Stomach (tissue), 9 donors: ENCODE data around the gene MRC2. TPM values are rescaled to one million over a fixed set of nuclear protein-coding genes. Genes with fewer than 3 reads are reported as not detected.

Source experiments
- DNase-seq, 2 donors: peaks; one replicate each; pipeline versions ENCODE4 v3.0.0 to v3.0.0-alpha.2; 2013 to 2019
- H3K27ac ChIP-seq, 5 donors: fragments of 200-600 bp in 4 of 5; sonication (generic) in 4 of 5; one replicate each; pipeline ENCODE4 v1.5.1; 2013 to 2019; ENCODE audit warnings: mild to moderate bottlenecking in 1 of 5, moderate library complexity in 1 of 5
- H3K27me3 ChIP-seq, 3 donors: fragments of 200-600 bp; sonication (generic); one replicate each; pipeline ENCODE4 v1.5.1; 2017 to 2019; ENCODE audit warnings: mixed run types in 1 of 3
- H3K36me3 ChIP-seq, 4 donors: fragments of 200-600 bp; sonication (generic); 1 replicate in 3 of 4; 2 replicates in 1 of 4; pipeline ENCODE4 v1.5.1; 2016 to 2019
- H3K4me1 ChIP-seq, 4 donors: fragments of 200-600 bp; sonication (generic); one replicate each; pipeline ENCODE4 v1.5.1; 2016 to 2019
- H3K4me3 ChIP-seq, 4 donors: fragments of 200-600 bp; sonication (generic) in 3 of 4; one replicate each; pipeline ENCODE4 v1.5.1; 2016 to 2019; ENCODE audit warnings: mild to moderate bottlenecking in 1 of 4
- H3K9me3 ChIP-seq, 4 donors: fragments of 200-600 bp; sonication (generic); one replicate each; pipeline ENCODE4 v1.5.1; 2016 to 2019
- EP300 ChIP-seq: sonication (generic); formaldehyde crosslinking; IDR thresholded peaks from one replicate; pipeline ENCODE4 v1.6.1; 2017; ENCODE audit warnings: antibody characterized with exemption
- POLR2A ChIP-seq, 4 donors: fragments of 450-650 bp; IDR thresholded peaks; one replicate each; pipeline ENCODE4 v1.6.1; 2016; ENCODE audit warnings: antibody characterized with exemption in 4 of 4, control low read depth in 2 of 4, mild to moderate bottlenecking in 1 of 4, moderate library complexity in 1 of 4
- POLR2AphosphoS5 ChIP-seq, 3 donors: sonication (generic); formaldehyde crosslinking; IDR thresholded peaks; one replicate each; pipeline ENCODE4 v1.6.1; 2016; ENCODE audit warnings: antibody characterized with exemption in 3 of 3
- WGBS, 5 donors: extraction: QIAGEN DNeasy Blood & Tissue Kit in 3 of 5; methylation state at CpG; one replicate each; pipeline versions ENCODE4 v1.1.5 to v1.1.7; 2013 to 2018; 5-methylcytosine and 5-hydroxymethylcytosine counted together
- intact Hi-C: fragments of 100-400 bp; cut with DNase I; formaldehyde crosslinking; loops from one replicate; pipeline ENCODE4 v1.15.1; 2023; ENCODE audit warnings: low total_unique reads
- polyA plus RNA-seq, 3 donors: library from polyadenylated mRNA; stranded (reverse); fragments of 200-250 nt; gene quantifications; one replicate each; pipeline ENCODE4 v1.2.3, GENCODE V29; 2013
- total RNA-seq, 5 donors: library from RNA; depleted of rRNA; stranded (reverse); fragments of >200 nt; gene quantifications; one replicate each; pipeline versions ENCODE4 v1.1.0 to v1.2.3, GENCODE V29; 2014 to 2016
- TF ChIP-seq, protein P1 (sequence below), 7 experiments: fragments of 450-650 bp in 4 of 7; fragments of 200-600 bp in 3 of 7; sonication (generic) in 3 of 7; IDR thresholded peaks; one replicate each; pipeline ENCODE4 v1.5.1; 2016 to 2019; ENCODE audit warnings: antibody characterized with exemption in 7 of 7, control low read depth in 2 of 7, mild to moderate bottlenecking in 1 of 7
- donor health status: healthy with polysubstance abuse.
- donor health status: Bipolar disorder and iron deficiency.
- donor health status: healthy.

MRC2 gene
- total and polyA plus RNA-seq, 8 donors, result 4.7 to 107 (median 13.8) TPM

DNA sequence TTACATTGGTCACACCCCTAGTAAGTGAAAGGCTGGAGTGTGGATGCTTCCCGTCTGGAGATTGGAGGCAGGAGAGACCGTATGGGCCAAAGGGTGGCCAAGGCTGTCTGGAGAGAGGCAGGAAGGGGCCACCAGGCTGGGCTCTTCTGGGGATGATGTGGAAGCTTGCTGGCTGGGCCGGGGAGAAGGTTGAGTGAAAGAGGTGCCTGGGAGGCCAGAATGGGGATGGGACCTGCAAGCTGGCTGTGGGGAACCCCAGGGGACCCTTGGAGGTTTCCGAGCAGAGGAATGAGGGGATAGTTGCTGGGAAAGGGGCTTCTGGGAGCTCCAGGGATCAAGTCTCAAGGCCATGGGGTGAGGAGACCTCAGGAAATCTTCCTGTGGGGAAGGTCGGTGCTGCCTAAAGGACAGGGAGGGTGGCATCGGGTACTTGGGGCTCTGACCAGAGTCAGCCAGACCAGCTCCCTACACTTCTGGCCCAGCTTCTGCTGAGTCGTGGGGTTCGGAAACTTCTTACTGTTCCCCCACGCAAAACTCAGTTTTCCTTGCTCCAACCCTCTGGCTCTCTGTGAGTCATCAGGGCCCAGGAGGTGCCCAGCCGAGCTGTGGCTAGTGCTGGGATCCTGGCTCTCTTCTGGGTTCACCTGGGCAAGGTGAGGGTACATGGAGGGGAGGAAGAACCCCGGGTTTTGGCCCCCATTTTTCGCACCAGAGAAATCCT is 3.1 kb downstream of the MRC2 start:
- peak overlapping the region in 1 of 5 donors; percentile 29 for H3K27ac ChIP-seq
- no peak for DNase-seq
- intact Hi-C loops, result no loop called here
- H3K4me3 ChIP-seq, result no peak overlapping the region
- TF ChIP-seq EP300, result no peak
- no peak for TF ChIP-seq POLR2AphosphoS5 (IDR thresholded peaks at IDR 0.05)
- TF ChIP-seq, protein P1, sequence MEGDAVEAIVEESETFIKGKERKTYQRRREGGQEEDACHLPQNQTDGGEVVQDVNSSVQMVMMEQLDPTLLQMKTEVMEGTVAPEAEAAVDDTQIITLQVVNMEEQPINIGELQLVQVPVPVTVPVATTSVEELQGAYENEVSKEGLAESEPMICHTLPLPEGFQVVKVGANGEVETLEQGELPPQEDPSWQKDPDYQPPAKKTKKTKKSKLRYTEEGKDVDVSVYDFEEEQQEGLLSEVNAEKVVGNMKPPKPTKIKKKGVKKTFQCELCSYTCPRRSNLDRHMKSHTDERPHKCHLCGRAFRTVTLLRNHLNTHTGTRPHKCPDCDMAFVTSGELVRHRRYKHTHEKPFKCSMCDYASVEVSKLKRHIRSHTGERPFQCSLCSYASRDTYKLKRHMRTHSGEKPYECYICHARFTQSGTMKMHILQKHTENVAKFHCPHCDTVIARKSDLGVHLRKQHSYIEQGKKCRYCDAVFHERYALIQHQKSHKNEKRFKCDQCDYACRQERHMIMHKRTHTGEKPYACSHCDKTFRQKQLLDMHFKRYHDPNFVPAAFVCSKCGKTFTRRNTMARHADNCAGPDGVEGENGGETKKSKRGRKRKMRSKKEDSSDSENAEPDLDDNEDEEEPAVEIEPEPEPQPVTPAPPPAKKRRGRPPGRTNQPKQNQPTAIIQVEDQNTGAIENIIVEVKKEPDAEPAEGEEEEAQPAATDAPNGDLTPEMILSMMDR (IDR thresholded peaks at IDR 0.05), result no peak
- no peak for TF ChIP-seq POLR2A (IDR thresholded peaks at IDR 0.05)
- H3K9me3 ChIP-seq, result no peaks in the 10 kb centered on the region
- H3K4me1 ChIP-seq, result peaks cover 16 to 52% (median 37%) of the 10 kb centered on the region in 4 donors
- peaks cover 0 to 57% (median 28%) of the 10 kb centered on the region in 3 donors for H3K27me3 ChIP-seq
- no peaks in the 10 kb centered on the region for H3K36me3 ChIP-seq
- 67 to 77% (median 70%) methylated on average over 11 to 12 of the region's 12 CpGs for WGBS, 5 donors

DNA sequence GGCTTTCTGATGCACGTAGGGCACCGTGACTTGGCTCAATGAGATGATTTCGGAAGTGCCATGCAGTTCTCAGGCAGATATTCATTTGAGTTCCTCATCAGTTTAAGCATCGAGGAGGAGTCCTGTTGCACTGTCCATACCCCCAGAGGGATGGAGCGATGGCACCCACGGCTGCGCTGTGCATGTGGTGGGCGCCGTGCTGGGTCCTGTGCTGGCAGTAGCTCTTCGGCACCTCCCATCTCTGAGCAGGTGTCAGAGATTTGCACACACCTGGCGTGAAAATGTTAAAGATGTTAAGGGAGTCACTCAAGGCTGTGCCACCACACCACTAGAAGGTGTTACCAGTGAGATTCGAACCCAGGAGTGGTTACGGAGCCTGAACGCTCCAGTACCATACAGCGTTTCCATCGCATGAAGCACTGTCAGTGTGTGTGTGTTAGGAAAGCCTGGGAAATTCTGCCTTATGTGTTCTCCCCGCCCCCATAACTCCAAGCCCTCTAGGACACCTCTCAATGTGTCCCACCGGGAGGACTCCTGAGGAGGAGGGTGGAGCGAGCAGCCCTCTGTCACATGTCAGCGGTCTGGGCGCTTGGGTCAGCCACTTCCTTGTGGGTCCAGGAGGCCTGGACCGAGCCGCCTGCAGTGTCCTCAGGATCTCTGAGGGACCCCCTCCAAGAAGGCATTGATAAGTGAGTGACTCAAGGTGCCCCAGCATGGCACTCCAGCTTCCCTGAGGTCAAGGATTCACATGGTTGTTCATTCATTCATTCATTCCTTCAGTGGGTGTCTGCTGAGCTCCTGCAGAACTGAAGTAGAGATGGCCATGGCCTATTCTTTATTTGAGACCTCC is 3.8 kb downstream of the MRC2 start:
- no peak for TF ChIP-seq POLR2A (IDR thresholded peaks at IDR 0.05)
- TF ChIP-seq, protein P1 (IDR thresholded peaks at IDR 0.05), result no peak
- no peak for TF ChIP-seq EP300
- no peak for TF ChIP-seq POLR2AphosphoS5 (IDR thresholded peaks at IDR 0.05)
- H3K27ac ChIP-seq, result no peak overlapping the region
- no peak for DNase-seq

DNA sequence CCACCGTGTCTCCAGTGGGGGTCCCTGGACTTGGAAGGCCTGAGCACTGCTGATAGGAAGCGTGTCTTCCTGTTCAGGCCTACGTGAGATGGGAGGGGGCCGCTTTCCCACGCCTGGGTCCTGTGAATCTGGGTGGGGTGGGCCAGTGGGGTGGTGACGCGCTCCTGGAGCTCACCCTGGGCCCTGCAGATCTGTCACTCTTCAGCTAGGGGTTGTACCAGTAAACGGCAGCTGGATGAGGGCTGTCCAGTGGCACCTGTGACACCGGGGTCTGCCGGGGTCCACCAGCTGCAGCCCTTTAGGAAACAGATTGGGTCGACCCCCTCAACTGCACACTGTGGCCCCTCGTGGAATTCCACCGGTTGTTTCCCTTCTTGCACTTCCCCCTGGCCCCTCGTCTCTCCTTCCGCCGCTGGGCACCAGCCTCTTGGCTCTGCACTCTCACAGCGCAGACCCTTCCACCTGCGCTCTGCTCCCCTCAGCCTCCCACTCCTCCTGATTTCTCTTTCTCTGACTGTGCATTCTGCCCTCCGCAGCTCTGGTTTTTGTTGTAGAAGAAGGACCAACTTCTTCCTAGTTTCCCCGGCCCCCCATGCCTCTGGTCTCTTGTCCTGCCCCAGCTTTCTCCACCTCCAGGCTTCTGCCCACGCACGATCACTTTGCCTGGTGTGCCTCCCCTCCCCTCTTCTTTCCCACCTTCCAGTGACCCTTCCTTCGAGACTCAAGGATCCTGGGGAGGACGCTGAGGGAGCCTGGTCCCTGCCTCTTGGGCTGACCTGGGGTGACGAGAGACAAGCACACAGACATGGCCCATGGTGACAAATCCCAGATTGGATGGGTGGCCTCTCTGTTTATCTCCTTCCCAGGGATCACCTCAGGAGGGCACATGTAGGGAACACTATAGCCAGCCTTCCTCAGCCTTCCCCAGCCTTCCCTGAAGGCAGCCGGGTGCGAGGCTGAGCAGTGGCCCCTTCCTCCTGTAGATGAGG is 4.8 kb downstream of the MRC2 start:
- DNase-seq, result no peak
- Histone ChIP-seq H3K27me3 (peaks cover 0 to 40% (median 19%) of the 10 kb centered on the region in 3 donors), H3K4me3 (no peak overlapping the region), H3K27ac (no peak overlapping the region), H3K9me3 (no peaks in the 10 kb centered on the region), H3K36me3 (no peaks in the 10 kb centered on the region), H3K4me1 (peaks cover 12 to 35% (median 25%) of the 10 kb centered on the region in 4 donors)
- intact Hi-C loops, result no loop called here
- TF ChIP-seq POLR2A (IDR thresholded peaks at IDR 0.05) (no peak), EP300 (no peak), POLR2AphosphoS5 (IDR thresholded peaks at IDR 0.05) (no peak)
- TF ChIP-seq, protein P1 (IDR thresholded peaks at IDR 0.05), result no peak
- 67 to 77% (median 71%) methylated on average over 19 to 27 of the region's 27 CpGs for WGBS, 5 donors

More for the DNA sequence above, 3.8 kb downstream of the MRC2 start:
- Histone ChIP-seq H3K4me1 (peaks cover 16 to 44% (median 33%) of the 10 kb centered on the region in 4 donors), H3K27me3 (peaks cover 0 to 49% (median 28%) of the 10 kb centered on the region in 3 donors), H3K4me3 (no peak overlapping the region), H3K9me3 (no peaks in the 10 kb centered on the region), H3K36me3 (no peaks in the 10 kb centered on the region)
- intact Hi-C loops, result no loop called here
- whole genome bisulfite sequencing, 5 donors, result 88 to 94% (median 91%) methylated on average over 22 to 23 of the region's 23 CpGs
